ENCODE data around the gene TFDP3. TPM values are rescaled to one million over a fixed set of nuclear protein-coding genes. Genes with fewer than 3 reads are reported as not detected.
A peak's percentile ranks its signal among the peaks of the same experiment; 100 is the strongest.

Gene TFDP3
- total RNA-seq, 3 donors from 2014 or later (not counting 1 experiment from before 2014, with no cell fraction given): not detected

GRCh38 chrX:133232331-133232730 is 14.2 kb upstream of the TFDP3 start:
- Histone ChIP-seq H3K4me3 (ENCODE audit: low read length) (no peak overlapping the region), H3K9me3 (ENCODE audit: control insufficient read depth, insufficient read depth, low read length) (no peaks in the 10 kb centered on the region), H3K27me3 (ENCODE audit: control insufficient read depth, insufficient read depth, low read length) (no peaks in the 10 kb centered on the region), H3K27ac (ENCODE audit: low read length) (no peak overlapping the region), H3K4me1 (ENCODE audit: control insufficient read depth, insufficient read depth, low read length) (no peaks in the 10 kb centered on the region), H3K36me3 (ENCODE audit: control insufficient read depth, insufficient read depth, low read length) (no peaks in the 10 kb centered on the region)
- Mint-ChIP-seq H3K36me3 (no peaks in the 10 kb centered on the region), H3K27ac (no peak overlapping the region), H3K27me3 (ENCODE audit: low read depth in 2 of 2) (peaks cover 3 to 6% of the 10 kb centered on the region in 2 donors), H3K4me3 (no peak overlapping the region), H3K9me3 (no peaks in the 10 kb centered on the region), H3K4me1 (no peaks in the 10 kb centered on the region)
- intact Hi-C loops (cut with micrococcal nuclease): no loop called here
- ATAC-seq (no peak), DNase-seq (no peak)
- no peak for TF ChIP-seq CTCF (IDR thresholded peaks at IDR 0.05)
- 57% methylated on average over 1 of the region's 1 CpG for whole genome bisulfite sequencing (ENCODE audit: insufficient coverage)

DNA sequence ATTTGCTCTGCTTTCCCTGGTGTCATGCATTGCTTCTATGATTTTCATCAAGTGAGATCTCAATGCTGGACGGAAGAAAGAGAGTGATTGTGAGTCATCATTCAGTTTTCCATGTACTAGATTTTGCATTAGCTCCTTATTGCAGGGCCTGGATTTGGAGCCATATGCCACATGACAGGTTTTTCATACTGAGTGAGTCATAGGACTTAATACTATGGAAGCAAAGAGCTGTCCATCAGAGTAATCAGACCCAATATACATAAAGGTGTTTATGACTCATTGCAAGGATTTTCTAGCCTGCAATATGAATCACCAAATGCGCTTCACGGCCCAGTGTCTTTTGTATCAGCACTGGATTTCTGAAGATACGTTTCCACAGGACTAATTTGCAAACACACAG is 11.2 kb upstream of the TFDP3 start:
- Mint-ChIP-seq H3K4me1 (no peaks in the 10 kb centered on the region), H3K4me3 (no peak overlapping the region), H3K27ac (no peak overlapping the region), H3K36me3 (no peaks in the 10 kb centered on the region), H3K27me3 (ENCODE audit: low read depth in 2 of 2) (peaks cover 0 to 18% of the 10 kb centered on the region in 2 donors), H3K9me3 (no peaks in the 10 kb centered on the region)
- WGBS (ENCODE audit: insufficient coverage): 85% methylated on average over 3 of the region's 4 CpGs
- Histone ChIP-seq H3K27me3 (ENCODE audit: control insufficient read depth, insufficient read depth, low read length) (no peaks in the 10 kb centered on the region), H3K4me1 (ENCODE audit: control insufficient read depth, insufficient read depth, low read length) (no peaks in the 10 kb centered on the region), H3K27ac (ENCODE audit: low read length) (no peak overlapping the region), H3K36me3 (ENCODE audit: control insufficient read depth, insufficient read depth, low read length) (no peaks in the 10 kb centered on the region), H3K4me3 (ENCODE audit: low read length) (no peak overlapping the region), H3K9me3 (ENCODE audit: control insufficient read depth, insufficient read depth, low read length) (no peaks in the 10 kb centered on the region)
- TF ChIP-seq CTCF (IDR thresholded peaks at IDR 0.05): no peak
- DNase-seq: no peak
- no peak for ATAC-seq
- intact Hi-C loops (cut with micrococcal nuclease): no loop called here

DNA sequence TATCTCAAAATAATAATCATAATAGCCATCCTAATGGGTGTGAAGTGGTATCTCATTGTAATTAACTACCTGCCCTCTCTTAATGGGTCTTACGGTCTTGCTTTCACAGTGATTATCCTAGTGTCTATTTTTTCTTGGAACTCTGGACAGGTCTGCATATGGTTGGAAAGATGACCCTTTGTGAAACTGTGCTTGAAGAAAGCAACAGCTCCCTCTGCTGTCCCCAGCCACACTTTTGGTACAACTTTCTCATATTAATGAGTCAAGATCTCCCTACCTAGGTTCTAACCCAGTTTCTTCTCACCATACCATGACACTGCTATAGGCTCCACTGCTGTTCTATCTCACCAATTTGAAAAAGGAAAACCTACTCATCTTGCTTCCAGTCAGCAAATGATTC is 2.4 kb downstream of the TFDP3 start:
- Mint-ChIP-seq H3K36me3 (no peaks in the 10 kb centered on the region), H3K4me1 (no peaks in the 10 kb centered on the region), H3K27ac (no peak overlapping the region), H3K9me3 (no peaks in the 10 kb centered on the region), H3K27me3 (ENCODE audit: low read depth in 2 of 2) (peaks cover 0 to 11% of the 10 kb centered on the region in 2 donors), H3K4me3 (no peak overlapping the region)
- H3K4me1 ChIP-seq (ENCODE audit: control insufficient read depth, insufficient read depth, low read length): no peaks in the 10 kb centered on the region
- no peak for TF ChIP-seq CTCF (IDR thresholded peaks at IDR 0.05)
- ATAC-seq (no peak), DNase-seq (peak in 1 of 2 donors; percentile 3)
- no peak overlapping the region for H3K27ac ChIP-seq (ENCODE audit: low read length)
- no peak overlapping the region for H3K4me3 ChIP-seq (ENCODE audit: low read length)
- no CpG with 5 or more reads among the region's 1 CpG for WGBS (ENCODE audit: insufficient coverage)
- no peaks in the 10 kb centered on the region for H3K27me3 ChIP-seq (ENCODE audit: control insufficient read depth, insufficient read depth, low read length)
- no peaks in the 10 kb centered on the region for H3K36me3 ChIP-seq (ENCODE audit: control insufficient read depth, insufficient read depth, low read length)
- H3K9me3 ChIP-seq (ENCODE audit: control insufficient read depth, insufficient read depth, low read length): no peaks in the 10 kb centered on the region
- intact Hi-C loops (cut with micrococcal nuclease): no loop called here

DNA sequence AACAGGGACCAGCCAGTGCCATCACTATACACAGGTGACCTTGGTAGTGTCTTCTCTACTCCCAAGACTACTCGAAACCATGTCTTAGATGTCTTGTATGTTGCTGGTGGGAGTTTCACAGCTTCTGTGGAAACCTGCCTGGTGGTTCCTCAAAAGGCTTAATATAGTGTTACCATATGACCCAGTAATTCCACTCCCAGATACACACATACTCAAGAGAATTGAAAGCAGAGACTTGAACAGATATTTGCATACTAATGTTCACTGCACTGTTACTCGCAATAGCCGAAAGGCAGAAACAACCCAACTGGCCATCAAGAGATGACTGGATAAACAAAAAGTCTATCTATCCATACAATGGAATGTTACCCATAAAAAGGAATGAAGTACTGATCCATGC is 3.1 kb downstream of the TFDP3 start:
- intact Hi-C loops (cut with micrococcal nuclease): no loop called here
- H3K27ac ChIP-seq (ENCODE audit: low read length): no peak overlapping the region
- TF ChIP-seq CTCF (IDR thresholded peaks at IDR 0.05): no peak
- H3K4me1 ChIP-seq (ENCODE audit: control insufficient read depth, insufficient read depth, low read length): no peaks in the 10 kb centered on the region
- no CpG with 5 or more reads among the region's 3 CpGs for WGBS (ENCODE audit: insufficient coverage)
- ATAC-seq (no peak), DNase-seq (no peak)
- H3K4me1 Mint-ChIP-seq: no peaks in the 10 kb centered on the region
- no peaks in the 10 kb centered on the region for H3K27me3 ChIP-seq (ENCODE audit: control insufficient read depth, insufficient read depth, low read length)
- no peak overlapping the region for H3K4me3 Mint-ChIP-seq
- peaks cover 0 to 8% of the 10 kb centered on the region in 2 donors for H3K27me3 Mint-ChIP-seq (ENCODE audit: low read depth in 2 of 2)
- H3K36me3 ChIP-seq (ENCODE audit: control insufficient read depth, insufficient read depth, low read length): no peaks in the 10 kb centered on the region
- H3K4me3 ChIP-seq (ENCODE audit: low read length): no peak overlapping the region
- no peaks in the 10 kb centered on the region for H3K9me3 ChIP-seq (ENCODE audit: control insufficient read depth, insufficient read depth, low read length)
- no peaks in the 10 kb centered on the region for H3K9me3 Mint-ChIP-seq
- no peaks in the 10 kb centered on the region for H3K36me3 Mint-ChIP-seq
- no peak overlapping the region for H3K27ac Mint-ChIP-seq

All from natural killer cell (primary cell).